ENCODE measurements around the gene ARFRP1. TPM values are rescaled to one million over a fixed set of nuclear protein-coding genes. Genes with fewer than 3 reads are reported as not detected.
A peak's percentile ranks its signal among the peaks of the same experiment; 100 is the strongest.

The ARFRP1 gene, protein sequence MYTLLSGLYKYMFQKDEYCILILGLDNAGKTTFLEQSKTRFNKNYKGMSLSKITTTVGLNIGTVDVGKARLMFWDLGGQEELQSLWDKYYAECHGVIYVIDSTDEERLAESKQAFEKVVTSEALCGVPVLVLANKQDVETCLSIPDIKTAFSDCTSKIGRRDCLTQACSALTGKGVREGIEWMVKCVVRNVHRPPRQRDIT
- polyA plus RNA-seq (2012; ENCODE audit: insufficient read length, low read depth) = 74.7 TPM

- TF ChIP-seq TAF1 (IDR thresholded peaks at IDR 0.05; ENCODE audit: borderline replicate concordance, insufficient read depth, low read length) (peak; percentile 86), SIN3A (IDR thresholded peaks at IDR 0.05; ENCODE audit: borderline replicate concordance, insufficient read depth, low read length) (peak; percentile 45), FOXP2 (optimal IDR thresholded peaks at IDR 0.05; ENCODE audit: borderline replicate concordance, extremely low read depth, extremely low read length, insufficient read depth) (no peak), POLR2AphosphoS5 (IDR thresholded peaks at IDR 0.05; ENCODE audit: low read depth, low read length) (peak; percentile 49; the same call in 1 of the 2 replicates), REST (IDR thresholded peaks at IDR 0.05; ENCODE audit: insufficient read depth in 1 of 2, low read depth in 2 of 2, low read length in 2 of 2) (peak in 1 of 2 experiments; percentile 44; a peak in 1 of 4 replicates)
Observed at GRCh38 chr20:63707558-63708300, at the start of gene ARFRP1, which contains the start of gene ZGPAT. ARFRP1 (minus strand) TSS chr20:63707976; CDS start chr20:63707091, 885 bp downstream. ZGPAT (plus strand) TSS chr20:63708039; CDS start chr20:63708581, 542 bp downstream.

DNA sequence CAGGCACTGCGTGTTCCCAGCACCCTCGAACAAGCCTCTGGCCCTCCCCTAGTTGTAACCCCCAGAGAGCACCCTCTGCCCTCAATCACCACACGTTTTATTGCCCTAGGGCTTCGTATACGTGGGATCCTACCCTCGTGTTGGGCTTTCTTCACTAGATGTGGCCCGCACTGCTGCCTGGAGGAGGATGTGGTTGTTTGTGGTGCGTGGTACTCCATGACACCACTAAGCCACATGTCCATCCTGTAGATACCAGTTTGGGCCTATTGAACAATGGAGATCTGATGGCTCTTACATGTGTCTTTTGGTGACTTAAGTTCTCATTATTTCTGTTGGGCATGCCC is 48.8 kb upstream of the ARFRP1 start:
- TF ChIP-seq POLR2AphosphoS5 (IDR thresholded peaks at IDR 0.05; ENCODE audit: low read depth, low read length) (no peak), TAF1 (IDR thresholded peaks at IDR 0.05; ENCODE audit: borderline replicate concordance, insufficient read depth, low read length) (no peak), REST (IDR thresholded peaks at IDR 0.05; ENCODE audit: insufficient read depth in 1 of 2, low read depth in 2 of 2, low read length in 2 of 2) (no peak), SIN3A (IDR thresholded peaks at IDR 0.05; ENCODE audit: borderline replicate concordance, insufficient read depth, low read length) (no peak), FOXP2 (optimal IDR thresholded peaks at IDR 0.05; ENCODE audit: borderline replicate concordance, extremely low read depth, extremely low read length, insufficient read depth) (no peak)

- TF ChIP-seq POLR2AphosphoS5 (IDR thresholded peaks at IDR 0.05; ENCODE audit: low read depth, low read length) (no peak), SIN3A (IDR thresholded peaks at IDR 0.05; ENCODE audit: borderline replicate concordance, insufficient read depth, low read length) (no peak), TAF1 (IDR thresholded peaks at IDR 0.05; ENCODE audit: borderline replicate concordance, insufficient read depth, low read length) (no peak), FOXP2 (optimal IDR thresholded peaks at IDR 0.05; ENCODE audit: borderline replicate concordance, extremely low read depth, extremely low read length, insufficient read depth) (no peak)
Observed at GRCh38 chr20:63755933-63756647, 48.3 kb upstream of the ARFRP1 start.

DNA sequence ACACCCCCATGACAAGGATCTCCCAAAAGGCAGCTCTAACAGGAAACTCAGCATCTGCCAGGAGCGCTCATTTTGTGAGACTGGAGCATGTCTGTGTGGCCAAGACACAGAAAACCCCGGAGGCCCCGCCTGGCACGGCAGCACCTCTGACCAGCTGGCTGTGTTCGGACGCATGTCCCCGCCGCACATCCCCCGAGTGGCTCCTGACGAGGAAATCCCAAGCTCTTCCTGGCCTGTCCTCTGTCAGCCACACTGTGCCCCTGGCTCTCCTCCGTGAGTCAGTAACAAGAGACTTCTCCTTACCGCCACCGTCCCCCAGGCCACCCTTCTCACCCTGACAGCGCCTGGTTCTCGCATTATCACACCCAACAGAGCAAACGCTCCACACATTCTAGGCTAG is 46.2 kb upstream of the ARFRP1 start:
- TF ChIP-seq SIN3A (IDR thresholded peaks at IDR 0.05; ENCODE audit: borderline replicate concordance, insufficient read depth, low read length) = no peak
- no peak for TF ChIP-seq TAF1 (IDR thresholded peaks at IDR 0.05; ENCODE audit: borderline replicate concordance, insufficient read depth, low read length)
- no peak for TF ChIP-seq POLR2AphosphoS5 (IDR thresholded peaks at IDR 0.05; ENCODE audit: low read depth, low read length)
- TF ChIP-seq FOXP2 (optimal IDR thresholded peaks at IDR 0.05; ENCODE audit: borderline replicate concordance, extremely low read depth, extremely low read length, insufficient read depth) = no peak
- TF ChIP-seq REST (IDR thresholded peaks at IDR 0.05; ENCODE audit: insufficient read depth in 1 of 2, low read depth in 2 of 2, low read length in 2 of 2) = no peak

DNA sequence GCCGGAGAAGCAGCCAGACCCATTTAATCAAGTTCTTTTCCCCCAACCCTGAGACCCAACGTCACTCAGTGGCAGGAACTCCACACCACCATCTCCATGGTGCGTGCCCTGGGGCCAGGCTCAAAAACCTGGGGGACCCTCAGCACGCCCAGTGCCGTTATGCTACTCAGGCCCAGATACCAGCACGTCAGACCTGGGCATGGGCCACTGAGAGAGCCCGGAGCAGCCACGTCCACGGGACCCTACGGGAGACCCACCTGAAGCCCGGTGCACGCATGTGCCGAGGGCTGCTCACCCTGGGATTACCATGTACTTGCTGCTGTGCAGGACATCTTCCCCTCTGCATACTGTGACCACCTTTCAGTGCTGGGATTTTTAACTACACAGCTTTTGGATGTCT is 45.6 kb upstream of the ARFRP1 start:
- TF ChIP-seq TAF1 (IDR thresholded peaks at IDR 0.05; ENCODE audit: borderline replicate concordance, insufficient read depth, low read length) (no peak), SIN3A (IDR thresholded peaks at IDR 0.05; ENCODE audit: borderline replicate concordance, insufficient read depth, low read length) (no peak), FOXP2 (optimal IDR thresholded peaks at IDR 0.05; ENCODE audit: borderline replicate concordance, extremely low read depth, extremely low read length, insufficient read depth) (no peak), POLR2AphosphoS5 (IDR thresholded peaks at IDR 0.05; ENCODE audit: low read depth, low read length) (no peak), REST (IDR thresholded peaks at IDR 0.05; ENCODE audit: insufficient read depth in 1 of 2, low read depth in 2 of 2, low read length in 2 of 2) (no peak)
